ENCODE data around the gene IGSF5.

Gene IGSF5

GRCh38 chr21:39822042-39822441 is 77.1 kb downstream of the IGSF5 start:
- no peak for DNase-seq (ENCODE audit: low read depth)

GRCh38 chr21:39825250-39825649 is 80.3 kb downstream of the IGSF5 start:
- no peak for DNase-seq (ENCODE audit: low read depth)

GRCh38 chr21:39834543-39834942 is 89.6 kb downstream of the IGSF5 start:
- DNase-seq (ENCODE audit: low read depth) = no peak

- no peak for DNase-seq (ENCODE audit: low read depth)
Observed at GRCh38 chr21:39837861-39838359, 92.9 kb downstream of the IGSF5 start.

GRCh38 chr21:39840373-39841097 is 95.6 kb downstream of the IGSF5 start:
- DNase-seq (ENCODE audit: low read depth) = no peak

- DNase-seq (ENCODE audit: low read depth) = no peak
Observed at GRCh38 chr21:39842741-39843459, 97.9 kb downstream of the IGSF5 start.

- no peak for DNase-seq (ENCODE audit: low read depth)
Observed at GRCh38 chr21:39843483-39843882, 98.5 kb downstream of the IGSF5 start.

GRCh38 chr21:39843916-39844315 is 98.9 kb downstream of the IGSF5 start:
- no peak for DNase-seq (ENCODE audit: low read depth)

GRCh38 chr21:39845571-39846130 is 100.7 kb downstream of the IGSF5 start:
- DNase-seq (ENCODE audit: low read depth) = no peak

GRCh38 chr21:39847877-39848276 is 102.9 kb downstream of the IGSF5 start:
- DNase-seq (ENCODE audit: low read depth) = no peak

- no peak for DNase-seq (ENCODE audit: low read depth)
Observed at GRCh38 chr21:39849014-39849655, 104.2 kb downstream of the IGSF5 start.

GRCh38 chr21:39850333-39850732 is 105.3 kb downstream of the IGSF5 start:
- no peak for DNase-seq (ENCODE audit: low read depth)

GRCh38 chr21:39851002-39851618 is 106.1 kb downstream of the IGSF5 start:
- no peak for DNase-seq (ENCODE audit: low read depth)

All from HS-27A (cell line).